ENCODE data around the gene ARHGAP10.
"Not testable (repeated sequence)": the region's sequence is repeated elsewhere in the genome, so short reads cannot be mapped to it uniquely, and the experiment has no call there.

ARHGAP10 gene

GRCh38 chr4:148069895-148070178 lies 337.9 kb downstream of the ARHGAP10 start:
- no peak for DNase-seq

- DNase-seq: no peak
Observed at GRCh38 chr4:148071009-148071408, 339.1 kb downstream of the ARHGAP10 start.

- no peak for DNase-seq
Observed at GRCh38 chr4:148072789-148073188, 340.9 kb downstream of the ARHGAP10 start.

- no peak for DNase-seq
Observed at GRCh38 chr4:148073349-148073748, 341.5 kb downstream of the ARHGAP10 start.

GRCh38 chr4:148074462-148074861 lies 342.6 kb downstream of the ARHGAP10 start:
- DNase-seq: no peak

GRCh38 chr4:148075438-148075837 lies 343.6 kb downstream of the ARHGAP10 start:
- no peak for DNase-seq

GRCh38 chr4:148076964-148077363 lies 345.1 kb downstream of the ARHGAP10 start:
- DNase-seq: peak; percentile 19

GRCh38 chr4:148077581-148077980 lies 345.7 kb downstream of the ARHGAP10 start:
- no peak for DNase-seq

GRCh38 chr4:148078061-148078460 lies 346.2 kb downstream of the ARHGAP10 start:
- peak; percentile 43 for DNase-seq

- no peak for DNase-seq
Observed at GRCh38 chr4:148079961-148080360, 348.1 kb downstream of the ARHGAP10 start.

GRCh38 chr4:148081267-148081666 lies 349.4 kb downstream of the ARHGAP10 start:
- no peak for DNase-seq

- no peak for DNase-seq
Observed at GRCh38 chr4:148081745-148082144, 349.9 kb downstream of the ARHGAP10 start.

GRCh38 chr4:148083073-148083472 lies 351.2 kb downstream of the ARHGAP10 start:
- DNase-seq: not testable (repeated sequence)

- no peak for DNase-seq
Observed at GRCh38 chr4:148089624-148090023, 357.7 kb downstream of the ARHGAP10 start.

GRCh38 chr4:148090029-148090428 lies 358.1 kb downstream of the ARHGAP10 start:
- DNase-seq: no peak

GRCh38 chr4:148090503-148091476 lies 358.9 kb downstream of the ARHGAP10 start:
- no peak for DNase-seq

- no peak for DNase-seq
Observed at GRCh38 chr4:148091896-148092295, 360.0 kb downstream of the ARHGAP10 start.

- DNase-seq: no peak
Observed at GRCh38 chr4:148092316-148093014, 360.6 kb downstream of the ARHGAP10 start.

GRCh38 chr4:148093065-148093464 lies 361.2 kb downstream of the ARHGAP10 start:
- DNase-seq: no peak

- no peak for DNase-seq
Observed at GRCh38 chr4:148094149-148094548, 362.3 kb downstream of the ARHGAP10 start.

- no peak for DNase-seq
Observed at GRCh38 chr4:148095346-148095923, 363.5 kb downstream of the ARHGAP10 start.

GRCh38 chr4:148097801-148098200 lies 365.9 kb downstream of the ARHGAP10 start:
- DNase-seq: no peak

GRCh38 chr4:148101235-148101634 lies 369.3 kb downstream of the ARHGAP10 start:
- no peak for DNase-seq

- DNase-seq: no peak
Observed at GRCh38 chr4:148101790-148102189, 369.9 kb downstream of the ARHGAP10 start.
